NCI-H2196 treated with DMSO at 0.1 percent for 48 hours (cell line): ENCODE results near the gene SH2D2A.

ENCODE experiments used
- DNase-seq: peaks from one replicate; lab custom pipeline; 2025; ENCODE audit not compliant: unreplicated experiment; lab: John Stamatoyannopoulos, UW

Gene SH2D2A

DNA sequence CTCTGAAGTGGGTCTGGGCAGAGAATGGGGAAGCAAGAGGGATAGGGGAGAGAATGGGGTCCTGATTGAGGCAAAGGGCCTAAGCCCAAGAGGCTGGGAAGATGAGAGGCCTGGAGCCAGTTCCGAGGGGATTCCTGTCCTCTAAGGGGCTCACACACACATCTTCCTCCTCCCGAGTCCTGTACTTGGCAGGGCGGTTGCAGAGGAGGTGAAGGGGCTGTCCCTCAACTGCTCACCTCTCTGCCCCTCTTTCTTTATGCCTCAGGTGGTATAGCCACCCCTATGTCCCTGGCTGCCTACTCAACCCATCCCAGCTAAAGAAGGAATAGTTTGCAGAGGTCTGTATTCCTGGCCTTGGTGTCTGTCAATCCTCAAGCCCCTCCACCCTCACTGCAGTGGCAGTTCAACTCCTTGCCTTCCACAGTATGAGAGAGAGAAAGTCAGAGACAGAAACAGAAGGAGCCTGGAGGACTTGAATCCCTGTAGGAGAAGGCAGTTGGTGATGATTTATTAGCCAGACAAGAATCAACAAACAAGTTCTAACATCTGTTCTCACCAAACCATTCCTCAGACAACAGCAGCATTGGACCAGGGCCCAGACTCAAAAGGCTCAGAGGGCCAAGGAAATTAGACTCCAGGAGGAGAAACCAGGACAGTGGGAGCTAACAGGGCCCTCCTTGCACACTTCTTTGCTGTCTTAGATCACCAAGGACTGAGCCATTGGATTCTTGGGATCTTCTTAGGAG lies 10.7 kb downstream of the SH2D2A start:
- DNase-seq, result no peak

DNA sequence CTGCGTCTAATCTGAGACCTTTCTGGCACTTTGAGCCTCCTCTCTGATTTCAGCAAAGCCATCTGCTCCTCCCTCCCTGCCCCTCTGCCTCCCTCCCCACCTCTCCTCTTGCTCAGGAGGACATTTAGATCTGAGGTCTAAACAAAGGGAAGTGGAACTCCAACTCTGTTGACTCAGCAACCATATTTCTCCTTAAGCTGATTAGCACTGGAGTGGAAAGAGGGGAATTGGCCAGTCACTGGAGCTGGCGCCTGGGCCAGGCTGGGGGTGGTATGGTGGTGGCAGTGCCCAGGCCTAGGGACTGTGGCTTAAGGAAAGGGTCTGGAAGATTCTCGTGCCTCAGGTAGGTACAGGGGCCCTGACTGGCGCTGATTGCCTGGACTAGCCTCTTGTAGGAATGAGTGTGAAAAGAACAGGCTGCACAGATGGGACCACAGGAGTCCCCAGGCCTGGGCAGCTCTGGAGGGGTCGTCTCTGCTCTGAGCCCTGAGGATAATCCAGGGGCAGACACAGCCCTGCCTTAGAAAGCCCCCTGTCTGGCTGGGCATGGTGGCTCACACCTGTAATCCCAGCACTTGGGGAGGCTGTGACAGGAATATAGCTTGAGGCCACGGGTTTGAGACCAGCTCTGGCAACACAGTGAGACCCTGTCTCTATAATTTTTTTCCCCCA lies 11.9 kb downstream of the SH2D2A start:
- DNase-seq, result peak; percentile 76

DNA sequence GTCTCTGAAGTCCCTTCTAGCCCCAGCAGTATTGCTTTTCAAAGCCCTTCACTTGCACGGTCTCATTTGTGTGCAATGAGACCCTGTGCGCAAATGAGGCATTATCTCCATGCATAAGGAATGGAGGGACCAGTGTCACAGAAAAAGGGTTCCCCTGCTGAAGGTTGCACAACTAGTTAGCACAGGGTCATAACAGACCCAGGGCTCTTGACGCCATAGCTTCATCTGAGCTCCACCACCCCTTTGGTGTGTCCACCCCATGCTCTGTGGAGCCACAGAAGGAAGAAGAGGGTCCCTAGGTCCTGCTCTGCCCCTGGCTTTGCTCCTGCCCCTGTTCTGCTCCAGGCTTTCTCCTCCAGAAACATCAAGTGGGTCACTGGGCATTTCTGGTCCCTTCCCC lies 12.6 kb downstream of the SH2D2A start:
- no peak for DNase-seq

DNA sequence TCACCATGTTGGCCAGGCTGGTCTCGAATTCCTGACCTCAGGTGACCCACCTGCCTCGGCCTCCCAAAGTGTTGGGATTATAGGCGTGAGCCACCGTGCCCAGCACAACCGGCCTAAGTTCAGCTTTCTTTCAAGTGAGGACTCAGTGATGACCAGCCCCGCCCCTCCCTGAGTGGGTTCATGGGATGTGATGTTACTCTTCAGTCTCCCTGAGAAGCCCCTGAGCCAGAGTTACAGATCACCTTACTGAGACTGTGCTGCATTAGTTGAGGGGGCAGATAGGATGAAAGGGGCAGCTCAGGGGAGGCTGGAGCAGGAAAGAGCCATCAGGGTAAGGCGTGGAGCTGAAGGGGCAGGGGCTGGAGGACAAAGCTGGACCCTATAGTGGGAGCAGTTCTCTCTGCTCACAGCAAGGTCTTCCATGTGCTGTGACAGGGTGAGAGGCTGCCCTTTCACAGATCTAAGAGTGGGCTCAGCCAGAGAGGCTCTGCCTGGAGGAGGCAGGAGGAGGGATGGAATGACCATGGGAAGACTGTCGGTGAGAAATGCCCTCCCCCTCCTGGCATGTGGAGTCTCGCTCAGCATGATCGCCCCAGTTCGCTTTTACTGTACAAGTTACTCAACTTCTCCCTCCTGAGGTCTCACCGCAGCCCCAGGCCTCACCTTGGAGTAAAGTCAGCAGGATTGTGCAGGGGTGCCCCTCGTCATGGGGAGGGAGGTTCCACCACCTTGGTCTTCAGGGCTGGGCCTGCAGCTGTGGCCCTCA lies 13.4 kb downstream of the SH2D2A start:
- no peak for DNase-seq

DNA sequence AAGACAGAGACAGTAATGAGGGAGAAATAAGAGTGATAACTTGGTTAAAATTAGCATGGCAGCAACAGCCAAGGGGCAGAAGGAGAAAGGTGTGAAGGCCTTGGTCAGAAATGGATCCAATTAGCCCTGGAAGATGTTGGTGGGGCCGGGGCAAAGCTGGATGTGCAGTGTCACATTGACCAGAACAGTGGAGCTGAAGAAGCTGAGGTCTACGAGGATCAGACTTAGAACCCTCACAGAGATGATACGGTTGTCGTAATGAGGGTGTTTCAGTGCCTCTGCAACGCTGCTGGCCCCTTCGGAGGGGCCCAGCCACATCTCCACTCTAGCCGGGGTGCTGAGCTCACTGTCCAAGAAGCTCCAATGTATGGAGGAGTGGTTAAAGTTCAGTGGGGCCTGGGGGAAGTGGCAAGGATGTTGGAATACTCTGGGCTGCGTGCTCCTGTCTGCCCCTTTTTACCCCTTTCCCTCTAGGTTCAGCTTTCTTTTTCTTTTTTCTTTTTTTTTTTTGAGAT lies 14.2 kb downstream of the SH2D2A start:
- no peak for DNase-seq

DNA sequence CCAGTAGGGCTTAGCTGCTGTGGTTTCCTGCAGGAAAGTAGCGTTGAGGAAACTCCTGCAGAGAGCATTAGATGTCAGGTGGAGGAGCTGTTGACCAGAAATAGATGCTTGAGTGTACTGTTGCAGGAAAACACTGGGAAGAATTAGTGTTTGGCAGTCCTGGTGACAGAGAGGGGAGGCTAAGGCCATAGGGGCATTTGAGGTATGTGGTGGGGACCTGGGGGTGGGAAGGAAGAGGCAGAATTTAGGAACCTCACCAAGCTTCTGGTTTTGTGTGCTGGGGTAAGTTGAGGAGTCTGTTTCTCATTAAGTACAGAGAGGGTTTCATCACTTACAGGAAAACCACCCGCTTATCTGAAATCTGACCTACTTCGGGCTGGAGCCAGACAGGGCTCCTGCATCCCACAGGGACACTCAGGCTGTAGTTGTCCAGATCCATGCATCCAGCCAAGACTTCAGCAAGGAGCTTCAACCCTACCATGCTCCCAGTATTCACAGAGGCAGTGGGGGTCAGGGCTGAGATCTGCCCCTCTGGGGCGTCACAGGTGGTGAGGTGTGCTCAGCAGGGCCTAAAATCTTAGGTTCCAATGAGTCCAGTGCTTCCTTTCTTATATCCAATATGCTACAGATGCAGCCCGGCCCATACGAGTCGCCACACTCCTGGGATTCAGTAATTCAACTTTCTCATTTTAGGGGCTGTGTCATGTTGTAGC lies 15.1 kb downstream of the SH2D2A start:
- peak; percentile 13 for DNase-seq

DNA sequence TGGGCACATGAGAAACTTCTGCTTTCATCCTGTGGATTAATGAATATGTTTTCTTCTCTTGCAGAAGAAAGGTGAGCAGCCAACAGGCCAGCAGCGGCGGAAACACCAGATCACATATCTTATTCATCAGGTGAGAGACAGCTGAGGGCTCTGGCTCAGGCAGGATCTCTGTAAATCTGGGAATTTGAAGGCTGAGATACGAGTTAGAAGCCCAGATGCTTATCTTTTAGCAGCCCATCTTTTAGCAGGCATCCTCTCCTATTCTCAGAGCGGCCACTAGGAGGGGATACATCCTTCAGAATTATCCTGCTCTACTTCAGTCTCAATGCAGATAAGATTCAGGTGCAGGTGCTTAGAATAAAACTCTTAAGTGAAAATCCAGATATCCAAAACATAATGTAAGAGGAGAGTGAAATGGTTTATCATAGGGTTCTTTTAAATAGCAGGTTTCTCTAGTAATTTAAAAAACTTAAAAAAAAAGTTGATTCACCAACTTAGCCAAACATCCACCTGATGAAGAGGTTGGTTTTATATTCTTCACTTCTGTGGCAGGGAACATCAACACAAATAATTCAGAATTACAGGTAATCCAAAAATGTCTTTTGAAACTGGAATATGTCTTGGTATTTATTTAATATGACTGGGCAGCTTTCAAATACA lies 19.3 kb downstream of the SH2D2A start:
- peak; percentile 55 for DNase-seq

DNA sequence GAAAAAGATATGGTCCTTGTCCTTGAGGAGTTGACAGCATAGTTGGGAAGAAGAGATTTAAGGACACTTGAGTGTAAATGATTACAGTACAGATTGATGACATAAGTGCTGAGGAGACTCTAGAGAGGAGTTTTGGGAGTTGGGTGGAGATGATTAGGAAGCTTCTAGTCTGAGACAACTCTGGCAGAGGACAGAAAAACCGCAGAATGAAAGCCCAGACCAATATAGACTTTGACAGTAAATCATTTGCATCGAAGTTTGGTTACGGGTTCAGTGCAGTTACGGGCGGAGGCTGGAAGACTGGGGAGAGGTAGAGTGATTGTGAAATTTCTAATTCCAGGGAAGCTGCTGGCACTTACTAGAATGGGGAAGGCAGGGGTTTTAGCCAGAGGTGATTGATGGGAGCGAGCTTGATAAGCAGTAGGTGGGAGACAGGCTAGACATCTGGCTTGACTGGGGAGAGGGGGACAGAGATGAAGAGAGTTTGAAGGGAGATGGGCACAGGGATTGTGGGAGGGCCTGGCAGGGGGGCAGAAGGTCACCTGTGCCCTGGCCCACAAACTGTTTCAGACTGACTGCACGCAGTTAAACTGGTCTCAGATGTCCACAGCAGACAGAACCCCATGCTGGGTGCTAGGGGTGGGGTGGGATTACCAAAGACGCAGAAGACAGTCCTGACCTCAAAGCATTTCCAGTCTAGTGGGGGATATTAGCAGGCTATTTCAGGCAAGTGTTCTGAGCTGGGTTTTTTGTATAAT lies 20.1 kb downstream of the SH2D2A start:
- DNase-seq, result no peak

DNA sequence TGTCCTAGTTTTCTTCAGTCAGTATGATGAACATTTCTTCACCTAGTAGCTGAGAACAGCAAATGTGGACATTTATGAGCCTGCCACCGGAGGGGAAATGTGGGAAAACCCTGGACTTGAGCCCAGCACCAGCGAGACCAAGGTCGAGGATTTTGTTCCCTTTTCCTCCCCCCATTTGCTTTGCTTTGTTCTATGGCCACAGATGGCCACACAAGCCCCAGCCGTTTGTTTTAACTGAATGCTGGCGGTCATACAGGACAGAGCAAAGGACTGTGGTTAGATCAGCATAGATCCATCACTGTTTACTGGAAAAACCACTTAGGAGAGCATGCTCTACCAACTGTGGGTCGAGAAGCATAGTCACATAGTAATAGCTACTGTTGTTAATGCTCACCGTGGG lies 20.9 kb downstream of the SH2D2A start:
- peak; percentile 45 for DNase-seq

DNA sequence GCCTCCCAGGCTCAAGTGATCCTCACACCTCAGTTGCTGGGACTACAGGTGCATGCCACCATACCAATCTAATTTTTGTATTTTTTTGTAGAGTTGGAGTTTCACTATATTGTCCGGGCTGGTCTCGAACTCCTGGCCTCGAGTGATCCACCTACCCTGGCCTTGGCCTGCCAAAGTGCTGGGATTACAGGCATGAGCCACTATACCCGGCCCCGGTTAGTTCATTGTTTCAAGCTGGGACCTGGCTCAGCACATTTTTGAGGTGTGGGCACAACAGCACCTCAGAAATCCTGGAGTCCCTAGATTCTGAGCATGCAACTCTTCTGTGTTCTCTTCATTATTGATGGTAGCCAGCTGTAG lies 21.3 kb downstream of the SH2D2A start:
- no peak for DNase-seq

DNA sequence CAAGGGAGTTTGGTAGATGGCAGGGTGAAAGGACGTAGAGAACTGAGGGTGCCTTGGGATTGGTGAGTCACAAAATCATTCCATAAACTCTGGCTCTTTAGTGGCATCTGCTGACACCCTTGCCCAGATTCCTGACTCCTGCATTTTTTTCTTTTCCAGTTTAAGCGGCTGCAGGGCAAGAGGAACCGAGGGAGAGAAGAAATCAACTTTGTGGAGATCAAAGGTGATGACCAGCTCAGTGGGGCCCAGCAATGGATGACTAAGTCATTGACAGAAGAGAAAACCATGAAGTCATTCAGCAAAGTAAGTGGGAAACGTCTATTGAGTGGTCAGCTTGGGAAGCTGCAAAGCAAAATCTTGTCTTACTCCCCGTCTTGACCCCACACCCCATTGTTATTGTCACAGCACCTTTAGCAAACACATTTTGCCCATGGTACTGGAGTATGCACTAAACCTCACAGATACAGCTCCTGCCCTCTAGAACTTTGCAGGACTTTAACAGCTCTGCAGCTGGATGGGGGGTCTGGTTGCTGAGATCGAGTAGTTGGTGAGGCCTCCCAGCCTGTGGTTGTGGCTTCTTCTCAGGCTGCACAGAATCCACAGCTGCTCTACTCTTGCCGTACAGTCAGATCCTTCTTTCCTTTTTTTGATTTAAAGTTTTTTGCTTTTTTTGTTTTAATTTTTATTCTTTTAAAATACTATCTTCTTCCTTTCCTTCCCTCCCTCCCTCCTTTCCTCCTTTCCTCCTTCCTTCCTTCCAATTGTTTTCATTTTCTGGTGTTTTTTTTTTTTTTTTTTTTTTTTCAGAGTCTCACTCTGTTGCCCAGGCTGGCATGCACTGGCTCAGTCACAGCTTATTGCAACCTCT lies 21.9 kb downstream of the SH2D2A start:
- no peak for DNase-seq

DNA sequence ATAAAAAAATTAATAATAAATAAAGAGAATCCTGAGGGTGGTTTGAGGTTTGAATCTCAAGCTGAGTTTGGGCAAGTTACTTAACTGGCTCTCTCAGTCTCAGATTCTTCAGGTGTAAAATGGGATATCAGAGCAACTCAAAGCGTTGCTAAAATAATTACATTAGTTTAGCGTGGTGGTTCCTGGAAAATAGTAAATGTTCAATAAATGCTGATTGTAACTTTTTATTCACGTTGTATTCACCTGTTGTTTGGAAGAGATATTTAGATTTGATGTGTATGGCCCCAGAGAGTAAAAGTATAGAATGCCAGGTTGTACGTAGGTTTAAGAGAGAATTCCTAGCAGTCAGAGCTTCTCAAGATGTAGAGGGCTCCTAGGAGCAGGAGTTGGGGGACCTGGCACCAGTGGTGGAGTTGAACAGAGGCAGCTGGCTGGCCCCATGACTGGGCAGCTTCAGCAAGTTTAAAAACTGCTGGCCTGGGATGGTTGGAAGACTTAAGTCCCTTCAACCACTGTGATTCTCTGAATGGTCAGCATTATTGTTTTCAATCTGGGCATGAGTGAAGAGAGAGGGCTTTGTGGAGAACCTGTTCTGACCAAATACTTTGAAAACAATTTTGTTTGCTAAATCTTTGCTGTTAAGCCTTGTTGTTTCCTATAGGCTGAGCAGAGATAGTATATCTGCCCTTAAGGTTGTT lies 26.9 kb downstream of the SH2D2A start:
- DNase-seq, result no peak

DNA sequence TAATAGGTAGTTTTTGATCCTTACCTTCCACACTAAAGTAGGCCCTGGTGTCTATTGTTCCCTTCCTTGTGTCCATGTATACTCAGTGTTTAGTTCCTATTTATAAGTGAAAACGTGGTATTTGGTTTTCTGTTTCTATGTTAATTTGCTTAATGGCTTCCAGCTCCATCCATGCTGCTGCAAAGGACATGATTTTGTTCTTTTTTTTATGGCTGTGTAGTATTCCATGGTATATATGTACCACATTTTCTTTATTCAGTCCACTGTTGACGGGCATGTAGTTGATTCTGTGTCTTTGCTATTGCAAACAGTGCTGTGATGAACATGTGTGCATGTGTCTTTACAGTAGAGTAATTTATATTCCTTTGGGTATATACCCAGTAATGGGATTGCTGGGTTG lies 28.5 kb downstream of the SH2D2A start:
- no peak for DNase-seq

DNA sequence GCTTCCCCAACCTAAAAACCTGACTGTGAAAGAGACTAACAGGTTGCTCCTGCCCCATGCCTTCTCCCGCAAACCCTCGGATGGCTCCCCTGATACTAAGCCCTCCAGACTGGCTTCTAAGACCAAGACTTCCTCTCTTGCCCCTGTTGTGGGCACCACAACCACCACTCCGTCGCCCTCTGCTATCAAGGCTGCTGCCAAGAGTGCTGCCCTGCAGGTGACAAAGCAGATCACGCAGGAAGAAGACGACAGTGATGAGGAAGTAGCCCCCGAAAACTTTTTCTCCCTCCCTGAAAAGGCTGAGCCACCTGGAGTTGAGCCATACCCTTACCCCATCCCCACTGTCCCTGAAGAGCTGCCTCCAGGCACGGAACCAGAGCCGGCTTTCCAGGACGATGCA lies 30.0 kb downstream of the SH2D2A start:
- DNase-seq, result no peak

DNA sequence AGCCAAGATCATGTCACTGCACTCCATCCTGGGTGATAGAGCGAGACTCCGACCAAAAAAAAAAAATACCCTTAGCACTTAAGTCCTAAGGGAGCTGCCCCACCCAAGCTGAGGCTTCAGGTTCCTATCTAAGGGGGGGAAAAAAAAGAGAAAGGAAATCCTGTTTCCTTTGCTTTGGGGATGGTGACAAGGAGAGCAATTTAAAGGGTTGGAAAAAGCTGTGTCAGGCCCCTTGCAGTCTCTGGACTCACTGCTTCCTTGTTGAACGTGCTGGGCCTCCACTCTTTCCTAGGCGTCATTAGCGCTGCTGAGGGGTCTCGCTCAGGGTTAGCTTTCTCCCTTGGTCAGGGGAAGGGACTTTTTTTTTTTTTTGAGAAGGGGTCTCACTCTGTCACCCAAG lies 31.2 kb downstream of the SH2D2A start:
- DNase-seq, result no peak

DNA sequence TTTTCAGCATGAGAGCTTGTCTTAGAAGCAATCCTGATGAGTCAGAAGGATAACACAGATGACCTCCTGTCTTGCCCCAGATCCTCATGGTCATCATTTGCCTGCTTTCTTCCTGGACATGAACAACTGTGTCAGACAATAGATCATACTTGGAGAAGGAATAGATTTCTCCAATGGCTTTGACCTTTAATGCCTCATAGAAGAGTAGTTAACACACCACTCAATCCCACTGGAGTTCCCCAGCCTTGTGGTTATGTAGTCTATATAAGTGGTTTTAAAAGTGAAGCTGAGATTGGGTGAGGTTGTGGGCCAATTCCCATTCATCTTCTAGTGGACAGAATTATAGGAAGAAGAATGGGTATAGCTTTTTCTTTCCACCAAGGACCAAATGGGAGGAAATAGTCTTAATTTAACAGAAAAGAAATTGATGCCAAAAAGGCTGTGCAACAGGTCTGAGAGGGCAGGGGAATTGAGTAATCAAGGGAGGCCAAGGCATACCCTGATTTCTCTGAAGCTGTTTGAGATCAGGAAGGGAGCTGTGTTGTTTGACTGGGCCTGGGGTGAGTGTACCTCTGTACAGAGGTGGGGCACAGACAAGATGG lies 35.0 kb downstream of the SH2D2A start:
- no peak for DNase-seq

DNA sequence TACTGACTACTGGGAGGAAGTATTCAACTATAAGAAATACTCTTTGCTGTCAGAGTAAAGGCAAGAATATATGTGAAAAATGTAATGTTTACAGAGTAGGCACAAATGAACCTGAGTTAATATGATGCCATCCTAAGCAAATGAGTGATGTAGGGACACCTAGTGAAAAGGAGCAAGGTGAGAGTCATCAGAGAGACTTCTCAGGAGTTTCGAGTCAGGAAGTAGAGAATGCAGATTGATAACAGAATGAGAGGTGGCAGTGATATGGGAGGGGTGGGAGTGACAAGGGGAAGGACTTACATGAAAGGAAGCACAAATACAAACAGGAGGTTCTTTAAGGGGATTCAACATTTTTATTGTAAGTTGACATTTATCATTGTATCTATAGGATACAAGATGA lies 39.1 kb downstream of the SH2D2A start:
- no peak for DNase-seq

DNA sequence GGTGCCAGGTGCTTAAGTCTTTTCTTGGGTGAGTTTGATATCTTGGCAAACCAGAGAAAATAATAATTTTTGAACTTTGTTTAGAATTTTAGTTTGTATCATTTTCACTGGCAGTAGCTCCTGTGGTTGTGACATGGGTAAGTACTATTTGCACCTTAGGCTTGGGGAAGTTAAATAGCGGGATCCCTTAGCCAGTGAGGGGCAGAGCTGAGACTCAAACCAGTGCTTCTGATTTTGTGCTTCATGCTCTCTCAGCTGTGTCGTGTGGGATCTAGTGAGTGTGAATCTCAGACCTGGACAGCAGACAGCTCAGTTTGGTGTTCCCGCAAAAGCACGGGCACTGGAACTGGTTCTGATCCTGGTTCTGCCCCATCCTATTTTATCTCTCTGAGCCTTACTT lies 39.7 kb downstream of the SH2D2A start:
- DNase-seq, result no peak
